Measurements from ENCODE around the gene E4F1.

DNA sequence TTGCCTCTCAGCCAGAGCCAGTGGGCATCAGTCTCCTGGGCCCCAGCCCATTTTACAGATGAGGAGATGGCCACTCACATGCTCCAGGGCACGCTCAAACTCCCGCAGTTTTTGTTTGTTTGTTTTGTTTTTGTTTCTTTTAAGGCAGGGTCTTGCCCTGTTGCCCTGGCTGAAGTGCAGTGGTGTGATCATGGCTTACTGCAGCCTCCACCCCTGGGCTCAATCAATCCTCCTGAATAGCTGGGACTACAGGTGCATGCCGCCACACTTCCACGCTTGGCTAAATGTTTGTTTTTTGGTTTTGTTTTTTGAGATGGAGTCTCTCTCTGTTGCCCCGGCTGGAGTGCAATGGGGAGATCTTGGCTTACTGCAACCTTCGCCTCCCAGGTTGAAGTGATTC, 3.5 kb downstream of the E4F1 start:
- TF ChIP-seq POLR2AphosphoS5 (IDR thresholded peaks at IDR 0.05; ENCODE audit: borderline replicate concordance, low read depth, low read length) (no peak), EZH2 (IDR thresholded peaks at IDR 0.05) (no peak)

Data from SK-N-MC (cell line).